HCT116 (cell line): Measurements from ENCODE around the gene LGALS9.

Experiments used
- CBX3 ChIP-seq: IDR thresholded peaks from 2 replicates; pipeline ENCODE4 v1.6.1; 2012; ENCODE audit warnings: low read depth
- CEBPB ChIP-seq: IDR thresholded peaks from 2 replicates; pipeline ENCODE4 v1.6.1; 2012; ENCODE audit warnings: low read depth
- EZH2 ChIP-seq: fragments of 200-600 bp; sonication (generic); IDR thresholded peaks from 2 replicates; pipeline ENCODE4 v1.6.1; 2017; ENCODE audit warnings: antibody characterized with exemption, mixed run types
- POLR2A ChIP-seq: IDR thresholded peaks from 2 replicates; pipeline ENCODE4 v1.7.0; 2011; ENCODE audit warnings: borderline replicate concordance; ENCODE audit not compliant: insufficient read depth, insufficient read length; ENCODE audit errors: extremely low read depth
- POLR2AphosphoS5 ChIP-seq: IDR thresholded peaks from 2 replicates; pipeline ENCODE4 v1.6.1; 2011; ENCODE audit warnings: mild to moderate bottlenecking, low read depth, low read length, moderate library complexity
- TF ChIP-seq, protein P1 (sequence below), 3 experiments: fragments of 200-600 bp in 1 of 3; sonication (generic) in 1 of 3; IDR thresholded peaks in 2 of 3; conservative IDR thresholded peaks in 1 of 3; 2 replicates each; pipeline ENCODE4 v1.5.1; 2012 to 2017; ENCODE audit warnings: low read depth in 2 of 3, low read length in 2 of 3, antibody characterized with exemption in 1 of 3, borderline replicate concordance in 1 of 3, control low read depth in 1 of 3, mild to moderate bottlenecking in 1 of 3, mixed read lengths in 1 of 3, mixed run types in 1 of 3, moderate library complexity in 1 of 3; ENCODE audit not compliant: insufficient read depth in 1 of 3

DNA sequence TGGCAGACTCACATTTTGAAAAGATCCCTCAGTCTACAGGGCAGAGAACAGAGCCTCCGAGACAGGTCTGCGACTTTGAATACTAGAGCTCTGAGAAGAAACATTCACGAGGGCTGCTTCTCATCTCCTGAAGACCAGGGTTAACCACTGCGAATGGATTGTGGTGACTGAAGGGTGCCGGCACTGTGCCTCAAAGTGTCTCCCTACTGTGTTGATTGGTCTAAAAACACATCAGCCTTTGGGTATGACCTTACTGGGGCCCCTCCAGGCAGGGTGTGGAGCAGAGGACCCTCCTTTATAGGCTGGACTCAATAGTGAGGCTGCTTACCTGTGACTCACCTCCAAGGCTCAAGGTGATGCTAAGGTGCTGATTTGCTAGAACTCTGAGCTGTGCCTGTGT is 2.6 kb upstream of the LGALS9 start:
- TF ChIP-seq, protein P1, sequence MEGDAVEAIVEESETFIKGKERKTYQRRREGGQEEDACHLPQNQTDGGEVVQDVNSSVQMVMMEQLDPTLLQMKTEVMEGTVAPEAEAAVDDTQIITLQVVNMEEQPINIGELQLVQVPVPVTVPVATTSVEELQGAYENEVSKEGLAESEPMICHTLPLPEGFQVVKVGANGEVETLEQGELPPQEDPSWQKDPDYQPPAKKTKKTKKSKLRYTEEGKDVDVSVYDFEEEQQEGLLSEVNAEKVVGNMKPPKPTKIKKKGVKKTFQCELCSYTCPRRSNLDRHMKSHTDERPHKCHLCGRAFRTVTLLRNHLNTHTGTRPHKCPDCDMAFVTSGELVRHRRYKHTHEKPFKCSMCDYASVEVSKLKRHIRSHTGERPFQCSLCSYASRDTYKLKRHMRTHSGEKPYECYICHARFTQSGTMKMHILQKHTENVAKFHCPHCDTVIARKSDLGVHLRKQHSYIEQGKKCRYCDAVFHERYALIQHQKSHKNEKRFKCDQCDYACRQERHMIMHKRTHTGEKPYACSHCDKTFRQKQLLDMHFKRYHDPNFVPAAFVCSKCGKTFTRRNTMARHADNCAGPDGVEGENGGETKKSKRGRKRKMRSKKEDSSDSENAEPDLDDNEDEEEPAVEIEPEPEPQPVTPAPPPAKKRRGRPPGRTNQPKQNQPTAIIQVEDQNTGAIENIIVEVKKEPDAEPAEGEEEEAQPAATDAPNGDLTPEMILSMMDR (IDR thresholded peaks at IDR 0.05 in 2 of 3, conservative IDR thresholded peaks at IDR 0.05 in 1 of 3; ENCODE audit: borderline replicate concordance in 1 of 3, insufficient read depth in 1 of 3, low read depth in 2 of 3, low read length in 2 of 3) = no peak
- TF ChIP-seq CEBPB (no peak), EZH2 (no peak), POLR2A (no peak), POLR2AphosphoS5 (no peak), CBX3 (no peak)
